ENCODE results near the gene CCDC170.

CCDC170 gene

GRCh38 chr6:151616091-151616513, 122.3 kb downstream of the CCDC170 start:
- no peak for DNase-seq (ENCODE audit: low read depth in 2 of 3, low spot score in 2 of 3)

GRCh38 chr6:151616600-151616999, 122.8 kb downstream of the CCDC170 start:
- DNase-seq (ENCODE audit: low read depth in 2 of 3, low spot score in 2 of 3): no peak

- no peak for DNase-seq (ENCODE audit: low read depth in 2 of 3, low spot score in 2 of 3)
These were observed 123.7 kb downstream of the CCDC170 start for GRCh38 chr6:151617539-151617938.

- DNase-seq (ENCODE audit: low read depth in 2 of 3, low spot score in 2 of 3): no peak
These were observed 124.9 kb downstream of the CCDC170 start for GRCh38 chr6:151618717-151619116.

- DNase-seq (ENCODE audit: low read depth in 2 of 3, low spot score in 2 of 3): no peak
These were observed 126.4 kb downstream of the CCDC170 start for GRCh38 chr6:151620179-151620578.

GRCh38 chr6:151624071-151624470, 130.3 kb downstream of the CCDC170 start:
- no peak for DNase-seq (ENCODE audit: low read depth in 2 of 3, low spot score in 2 of 3)

DNA sequence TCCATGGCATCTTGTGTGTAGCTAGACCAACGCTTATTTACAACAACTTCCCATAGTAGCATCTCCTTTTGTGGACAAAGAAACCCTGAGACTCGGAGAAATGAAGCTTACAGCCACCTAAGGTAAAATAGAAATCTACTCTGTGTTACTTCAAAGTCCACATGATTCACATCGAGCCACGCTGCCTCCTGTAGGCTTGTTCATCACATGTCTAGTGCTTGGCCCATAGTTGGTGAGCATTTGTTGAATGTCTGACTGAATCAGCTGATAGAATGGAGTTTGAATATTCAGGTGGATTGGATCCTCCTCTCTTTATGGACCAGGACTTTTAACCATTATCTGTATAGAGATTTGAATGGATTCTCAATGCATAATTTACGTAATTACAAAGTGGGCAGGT, 130.7 kb downstream of the CCDC170 start:
- DNase-seq (ENCODE audit: low read depth in 2 of 3, low spot score in 2 of 3): no peak

DNA sequence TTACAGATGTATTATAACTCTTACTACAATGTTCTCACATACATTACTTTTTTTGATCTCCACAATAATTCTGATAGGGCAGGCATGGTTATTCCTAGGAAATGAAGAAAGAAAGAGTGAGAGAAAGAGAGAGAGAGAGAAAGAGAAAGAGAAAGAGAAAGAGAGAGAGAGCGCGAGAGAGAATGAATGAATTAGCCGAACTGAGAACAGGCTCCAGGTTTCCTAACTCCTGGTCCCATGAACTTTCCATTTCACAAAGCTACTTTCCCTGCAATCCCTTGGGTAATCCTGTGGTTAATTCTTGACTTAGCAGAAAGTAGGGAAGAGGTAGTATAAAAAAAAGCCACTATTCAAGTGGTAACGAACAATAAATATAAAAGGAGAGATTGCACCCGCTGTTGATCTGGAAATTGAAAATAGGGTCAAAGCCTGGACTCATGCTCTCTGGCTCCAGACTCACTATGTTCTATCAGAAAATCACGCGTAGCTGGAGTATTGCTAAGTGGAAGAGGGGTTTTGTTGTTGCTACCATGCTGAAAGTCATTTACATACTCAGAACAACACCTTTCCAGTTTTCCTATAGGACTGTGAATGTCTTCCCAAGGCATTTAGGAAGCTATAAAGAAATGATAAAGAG, 131.2 kb downstream of the CCDC170 start:
- no peak for DNase-seq (ENCODE audit: low read depth in 2 of 3, low spot score in 2 of 3)

DNA sequence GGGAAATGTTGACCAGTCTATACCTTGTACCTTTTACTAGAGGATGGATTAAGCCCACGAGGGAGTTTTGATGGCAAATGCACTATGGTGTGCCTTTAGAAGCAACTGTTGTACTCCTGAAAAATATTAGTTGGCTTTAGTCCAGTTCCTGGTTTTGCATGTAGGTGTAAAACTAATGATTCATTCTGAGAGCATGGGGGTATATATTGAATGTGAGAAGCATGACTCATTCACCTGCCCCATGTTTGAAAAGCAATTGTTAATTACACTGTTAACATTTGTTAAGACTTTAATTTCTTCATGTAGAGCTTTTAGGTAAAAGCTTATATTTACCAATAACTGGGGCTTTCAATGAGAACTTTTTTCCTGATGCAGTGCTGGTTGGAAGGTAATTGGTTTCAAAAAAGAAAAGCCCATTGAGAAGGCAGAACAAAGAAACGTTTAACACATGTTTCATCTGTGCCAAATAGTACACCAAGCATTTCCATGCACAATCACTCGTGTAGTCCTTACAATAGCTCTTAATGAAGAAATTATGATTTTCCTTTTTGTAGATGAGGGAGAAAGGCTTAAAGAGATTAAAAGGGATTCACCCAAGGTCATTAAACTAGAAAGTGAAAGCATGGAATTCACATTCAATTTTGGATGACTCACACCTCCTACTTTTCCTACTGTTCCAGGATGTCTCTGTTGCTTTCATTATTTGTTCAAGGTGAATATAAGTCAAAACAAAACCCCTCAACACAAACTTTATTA, 134.1 kb downstream of the CCDC170 start:
- no peak for DNase-seq (ENCODE audit: low read depth in 2 of 3, low spot score in 2 of 3)

DNA sequence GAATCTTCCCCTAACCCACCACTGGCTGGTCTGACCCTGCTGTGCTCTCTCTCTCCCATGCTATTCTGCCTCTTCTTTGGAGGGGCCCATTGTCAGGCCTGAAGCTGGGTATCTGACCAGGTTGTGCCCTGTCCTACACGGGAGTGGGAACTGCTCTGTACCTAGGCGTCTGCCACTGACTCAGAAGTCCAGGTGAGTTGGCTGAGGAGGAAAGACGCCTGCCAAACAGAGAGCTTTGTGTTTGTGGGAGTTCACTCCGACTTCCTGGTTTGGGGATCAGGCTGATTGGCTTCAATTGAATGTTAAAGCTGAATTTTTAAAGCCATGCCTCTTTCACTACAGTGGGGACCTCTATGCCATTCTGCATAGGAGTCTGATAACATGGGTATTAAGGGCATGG, 136.0 kb downstream of the CCDC170 start:
- no peak for DNase-seq (ENCODE audit: low read depth in 2 of 3, low spot score in 2 of 3)

DNA sequence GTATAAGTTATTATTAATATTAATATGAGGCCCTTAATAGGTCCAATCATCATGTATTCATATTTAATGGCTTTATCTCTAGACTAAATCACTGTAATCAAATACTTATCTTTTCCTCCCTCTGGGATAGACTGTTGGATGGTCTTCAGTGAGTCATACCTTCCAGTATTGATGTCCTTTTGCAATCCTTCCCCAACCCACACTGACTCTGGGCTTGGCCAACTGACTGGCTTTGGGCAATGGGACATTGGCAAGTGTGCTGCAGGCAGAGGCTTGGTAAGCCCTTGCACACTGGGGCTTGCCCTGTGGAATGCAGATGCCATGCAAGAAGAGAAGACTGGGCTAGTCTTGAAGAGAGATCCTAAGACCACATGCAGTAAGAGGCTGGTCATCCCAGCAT, 136.6 kb downstream of the CCDC170 start:
- DNase-seq (ENCODE audit: low read depth in 2 of 3, low spot score in 2 of 3): no peak

DNA sequence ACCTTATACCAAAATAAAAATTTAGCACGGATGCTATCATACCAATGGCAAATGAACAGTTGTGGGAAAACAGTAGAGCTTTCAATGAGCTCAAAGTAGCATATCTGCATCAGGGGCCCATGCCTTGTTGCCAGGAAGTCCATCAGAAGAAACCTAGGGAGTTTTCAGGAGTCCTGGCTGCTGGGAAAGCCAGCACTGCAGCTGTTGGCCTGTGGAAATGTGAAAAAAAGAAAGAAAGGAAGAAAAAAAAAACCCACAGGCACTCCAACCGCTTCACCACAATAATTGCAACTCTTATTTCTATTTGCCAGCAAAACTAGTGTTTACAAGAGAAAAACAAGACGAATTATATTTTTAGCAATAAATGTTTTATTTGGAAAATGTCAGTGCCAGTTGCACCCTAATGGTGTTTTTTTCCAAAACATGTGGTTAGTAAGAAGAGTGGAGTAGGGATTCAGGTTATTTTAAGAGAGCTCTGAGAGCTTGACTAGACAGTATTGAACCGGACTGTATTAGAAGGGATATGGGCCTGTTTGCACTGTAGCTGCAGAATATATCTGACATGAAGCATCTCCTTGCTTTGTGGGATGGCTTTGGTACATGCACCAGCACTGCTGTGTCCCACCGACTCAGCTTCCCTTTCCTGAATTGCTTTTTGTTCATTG, 137.3 kb downstream of the CCDC170 start:
- DNase-seq (ENCODE audit: low read depth in 2 of 3, low spot score in 2 of 3): no peak

GRCh38 chr6:151632415-151632987, 138.7 kb downstream of the CCDC170 start:
- DNase-seq (ENCODE audit: low read depth in 2 of 3, low spot score in 2 of 3): no peak

DNA sequence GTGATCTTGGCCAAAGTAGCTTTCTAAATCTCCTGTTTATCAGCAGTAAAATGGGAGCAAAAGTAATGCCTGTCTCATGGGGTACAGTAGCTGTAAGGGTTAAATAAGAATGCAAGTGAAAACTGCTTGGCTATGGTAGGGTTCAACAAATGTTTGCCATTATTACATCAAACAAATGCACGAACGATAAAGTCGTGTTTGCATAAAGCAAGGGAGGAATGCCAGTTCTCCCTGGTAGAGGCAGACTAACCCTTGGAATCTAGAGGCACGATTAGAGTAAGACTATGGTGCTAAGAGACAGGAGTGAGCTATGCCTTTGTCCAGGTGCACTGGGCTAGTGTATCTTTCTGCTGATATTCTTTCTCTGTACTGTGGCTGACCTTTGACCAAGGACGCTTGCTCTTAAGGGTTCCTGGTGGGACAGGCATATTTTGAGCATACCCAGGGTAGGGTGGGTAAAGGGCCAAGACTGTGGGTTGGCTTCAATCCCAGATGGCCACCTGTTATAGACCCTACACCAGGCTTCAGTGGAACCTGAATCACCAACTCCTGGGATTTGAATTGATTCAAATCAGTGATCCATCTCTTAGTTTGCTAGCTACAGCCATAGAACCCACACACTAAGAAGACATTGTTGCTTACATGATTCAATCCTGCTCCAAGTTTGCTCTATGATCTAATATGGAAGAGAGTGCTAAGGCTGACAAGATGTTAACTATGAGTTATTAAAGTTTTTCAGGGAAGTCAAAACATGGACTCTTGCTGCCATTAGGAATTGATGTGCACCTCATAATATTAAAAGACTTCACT, 139.9 kb downstream of the CCDC170 start:
- DNase-seq (ENCODE audit: low read depth in 2 of 3, low spot score in 2 of 3): no peak

DNA sequence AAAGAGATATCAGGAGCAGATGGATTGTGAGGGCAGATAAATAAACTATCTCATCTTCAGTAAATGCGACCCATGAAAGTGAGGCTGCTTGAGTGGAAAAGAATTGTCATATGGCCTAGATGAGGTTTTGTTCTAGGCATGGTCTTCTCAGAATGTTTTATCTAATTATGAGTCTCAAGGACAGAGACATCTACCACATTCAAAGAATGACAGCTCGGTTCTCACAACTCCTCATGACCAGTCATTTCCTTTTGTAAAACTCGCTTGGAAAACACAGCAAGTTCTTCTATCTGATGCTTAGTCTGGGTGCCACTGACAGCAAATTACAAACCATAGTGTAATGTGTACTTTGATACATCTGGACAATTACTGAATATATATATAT, 140.5 kb downstream of the CCDC170 start:
- DNase-seq (ENCODE audit: low read depth in 2 of 3, low spot score in 2 of 3): no peak

- no peak for DNase-seq (ENCODE audit: low read depth in 2 of 3, low spot score in 2 of 3)
These were observed 141.9 kb downstream of the CCDC170 start for GRCh38 chr6:151635741-151636140.

GRCh38 chr6:151637814-151638213, 144.0 kb downstream of the CCDC170 start:
- DNase-seq (ENCODE audit: low read depth in 2 of 3, low spot score in 2 of 3): no peak

DNA sequence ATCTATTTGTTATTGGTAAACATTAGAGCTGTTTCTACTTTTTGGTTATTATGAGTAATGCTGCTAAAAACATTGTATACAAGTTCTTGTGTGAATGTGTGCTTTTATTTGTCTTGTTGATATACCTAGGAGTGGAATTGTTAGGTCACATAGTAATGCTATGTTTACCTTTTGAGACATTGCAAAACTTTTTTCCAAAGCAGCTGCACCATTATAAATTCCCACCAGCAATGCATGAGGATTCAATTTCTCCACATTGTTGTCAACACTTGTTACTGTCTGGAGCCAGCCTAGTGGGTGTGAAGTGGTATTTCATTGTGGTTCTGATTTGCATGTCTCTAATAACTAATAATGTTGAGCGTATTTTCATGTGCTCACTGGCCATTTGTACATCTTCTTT, 145.9 kb downstream of the CCDC170 start:
- DNase-seq (ENCODE audit: low read depth in 2 of 3, low spot score in 2 of 3): no peak

GRCh38 chr6:151641028-151641427, 147.2 kb downstream of the CCDC170 start:
- no peak for DNase-seq (ENCODE audit: low read depth in 2 of 3, low spot score in 2 of 3)

- DNase-seq (ENCODE audit: low read depth in 2 of 3, low spot score in 2 of 3): no peak
These were observed 154.3 kb downstream of the CCDC170 start for GRCh38 chr6:151647976-151648639.

GRCh38 chr6:151649835-151650234, 156.0 kb downstream of the CCDC170 start:
- DNase-seq (ENCODE audit: low read depth in 2 of 3, low spot score in 2 of 3): no peak
